NCI-H2171 (cell line): ENCODE measurements around the gene NAA10.

Experiments used
- DNase-seq: peaks from one replicate; lab custom pipeline; 2025; lab: John Stamatoyannopoulos, UW

NAA10 gene

DNA sequence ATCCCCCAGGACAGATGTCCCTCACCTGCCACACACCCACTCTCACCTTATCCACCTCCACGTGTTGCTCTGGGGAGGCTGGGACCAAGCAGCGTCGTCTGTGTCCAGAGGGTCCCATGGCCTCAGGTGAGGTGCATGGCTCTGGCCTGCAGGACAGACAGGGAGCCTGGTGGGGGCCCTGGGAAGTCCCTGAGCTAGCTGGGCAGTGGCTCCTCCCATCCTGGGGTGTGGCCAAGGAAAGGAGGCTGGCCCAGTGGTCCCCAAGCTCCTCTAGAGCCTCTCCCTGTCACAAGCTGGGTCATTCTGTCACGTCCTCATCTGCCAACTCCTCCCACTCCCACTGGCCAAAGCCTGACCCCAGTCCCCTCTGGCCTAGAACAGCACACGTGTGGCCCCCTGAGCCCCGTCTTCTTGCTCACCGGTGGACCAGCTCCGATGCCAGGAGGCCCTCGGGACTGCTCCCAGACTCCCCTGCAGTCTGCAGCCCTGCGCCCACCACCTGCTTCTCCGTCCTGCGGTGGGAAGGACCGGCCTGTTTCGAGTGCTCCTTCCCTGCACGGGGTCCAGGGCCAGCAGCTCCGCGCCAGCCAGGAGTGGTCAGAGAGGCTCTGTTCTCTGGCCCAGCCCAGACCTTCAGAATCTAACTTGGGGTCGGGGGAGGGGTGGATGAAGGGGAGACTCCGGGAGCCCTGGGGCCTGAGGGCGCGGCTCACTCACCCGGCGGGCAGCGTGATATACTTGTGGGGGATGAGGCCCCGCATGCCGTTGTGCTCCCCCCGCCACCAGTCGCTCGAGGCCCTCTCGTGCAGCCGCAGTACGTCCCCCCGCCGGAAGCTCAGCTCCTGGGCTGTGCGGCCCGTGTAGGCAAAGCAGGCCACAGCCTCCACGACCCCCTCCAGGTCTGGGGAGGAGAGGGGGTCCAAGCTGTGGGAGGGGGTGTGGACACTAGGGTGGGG is 25.5 kb downstream of the NAA10 start:
- DNase-seq: no peak

DNA sequence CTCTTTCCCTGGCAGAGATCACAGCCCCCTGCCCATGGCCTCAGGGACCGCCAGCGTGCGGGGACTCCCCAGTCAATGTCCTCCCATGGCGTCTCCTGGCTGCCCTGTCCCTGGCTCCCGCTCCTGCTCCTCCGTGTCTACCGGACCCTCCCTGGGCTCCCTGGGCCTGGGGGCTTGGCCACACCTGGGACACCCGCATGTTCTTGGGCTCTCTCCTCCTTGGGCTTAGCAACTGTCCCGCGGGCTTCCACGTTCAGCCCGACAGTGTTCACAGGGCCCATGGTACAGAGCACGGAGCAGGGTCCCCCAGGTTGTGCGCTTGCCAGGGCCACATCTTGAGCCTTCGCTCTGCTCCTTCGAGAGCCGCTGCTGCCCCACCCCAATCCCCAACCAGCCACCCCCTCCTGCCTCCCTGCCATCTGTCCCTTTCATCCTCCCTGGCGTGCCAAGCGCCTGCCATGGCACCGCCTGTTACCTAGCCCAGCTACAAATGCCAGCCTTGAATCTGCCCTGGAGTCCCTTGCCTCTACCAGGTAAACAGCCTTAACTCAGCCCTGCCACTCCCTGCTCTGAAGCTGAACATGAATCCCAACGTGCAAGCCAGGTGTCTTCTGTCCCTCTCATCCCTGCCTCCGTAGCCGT is 26.5 kb downstream of the NAA10 start:
- peak; percentile 42 for DNase-seq

DNA sequence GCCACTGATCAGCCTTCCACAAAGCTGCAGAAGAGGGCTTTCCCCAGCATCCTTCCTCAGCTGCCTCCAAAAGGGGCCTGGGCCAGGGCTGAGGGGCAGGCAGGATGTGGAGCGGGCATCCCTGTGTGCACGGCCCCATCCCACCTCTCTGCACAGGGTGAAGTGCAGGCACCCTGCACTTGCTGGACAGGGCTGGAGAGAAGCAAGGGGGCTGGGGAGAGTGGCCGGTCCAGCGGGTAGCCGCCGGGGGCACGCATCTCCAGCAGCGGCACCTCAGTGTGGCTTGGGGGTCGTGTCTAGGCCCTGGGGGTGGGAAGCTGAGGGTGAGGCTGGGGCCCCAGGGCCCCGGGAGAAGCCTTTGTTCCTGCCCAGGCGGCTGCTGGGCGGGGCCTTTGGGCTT is 27.4 kb downstream of the NAA10 start:
- DNase-seq: no peak

DNA sequence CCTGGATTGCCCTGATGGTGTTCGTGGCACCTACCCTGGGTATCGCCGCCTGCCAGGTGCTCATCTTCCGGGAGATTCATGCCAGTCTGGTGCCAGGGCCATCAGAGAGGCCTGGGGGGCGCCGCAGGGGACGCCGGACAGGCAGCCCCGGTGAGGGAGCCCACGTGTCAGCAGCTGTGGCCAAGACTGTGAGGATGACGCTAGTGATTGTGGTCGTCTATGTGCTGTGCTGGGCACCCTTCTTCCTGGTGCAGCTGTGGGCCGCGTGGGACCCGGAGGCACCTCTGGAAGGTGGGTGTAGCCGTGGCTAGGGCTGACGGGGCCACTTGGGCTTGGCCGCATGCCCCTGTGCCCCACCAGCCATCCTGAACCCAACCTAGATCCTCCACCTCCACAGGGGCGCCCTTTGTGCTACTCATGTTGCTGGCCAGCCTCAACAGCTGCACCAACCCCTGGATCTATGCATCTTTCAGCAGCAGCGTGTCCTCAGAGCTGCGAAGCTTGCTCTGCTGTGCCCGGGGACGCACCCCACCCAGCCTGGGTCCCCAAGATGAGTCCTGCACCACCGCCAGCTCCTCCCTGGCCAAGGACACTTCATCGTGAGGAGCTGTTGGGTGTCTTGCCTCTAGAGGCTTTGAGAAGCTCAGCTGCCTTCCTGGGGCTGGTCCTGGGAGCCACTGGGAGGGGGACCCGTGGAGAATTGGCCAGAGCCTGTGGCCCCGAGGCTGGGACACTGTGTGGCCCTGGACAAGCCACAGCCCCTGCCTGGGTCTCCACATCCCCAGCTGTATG is 28.5 kb downstream of the NAA10 start:
- DNase-seq: no peak

DNA sequence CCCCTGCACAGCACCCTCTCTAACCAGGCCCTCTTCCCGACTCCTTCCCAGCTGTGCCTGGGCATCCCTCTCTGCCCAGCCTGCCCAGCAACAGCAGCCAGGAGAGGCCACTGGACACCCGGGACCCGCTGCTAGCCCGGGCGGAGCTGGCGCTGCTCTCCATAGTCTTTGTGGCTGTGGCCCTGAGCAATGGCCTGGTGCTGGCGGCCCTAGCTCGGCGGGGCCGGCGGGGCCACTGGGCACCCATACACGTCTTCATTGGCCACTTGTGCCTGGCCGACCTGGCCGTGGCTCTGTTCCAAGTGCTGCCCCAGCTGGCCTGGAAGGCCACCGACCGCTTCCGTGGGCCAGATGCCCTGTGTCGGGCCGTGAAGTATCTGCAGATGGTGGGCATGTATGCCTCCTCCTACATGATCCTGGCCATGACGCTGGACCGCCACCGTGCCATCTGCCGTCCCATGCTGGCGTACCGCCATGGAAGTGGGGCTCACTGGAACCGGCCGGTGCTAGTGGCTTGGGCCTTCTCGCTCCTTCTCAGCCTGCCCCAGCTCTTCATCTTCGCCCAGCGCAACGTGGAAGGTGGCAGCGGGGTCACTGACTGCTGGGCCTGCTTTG is 29.2 kb downstream of the NAA10 start:
- no peak for DNase-seq

GRCh38 chrX:153903991-153904957 is 30.6 kb downstream of the NAA10 start, which contains the start of gene AVPR2:
Gene AVPR2, plus strand, starts transcription at chrX:153904673. Its CDS starts 473 bp downstream, at chrX:153905146.
- DNase-seq: no peak

- DNase-seq: no peak
Measured at GRCh38 chrX:153903238-153903980, 31.4 kb downstream of the NAA10 start.

- no peak for DNase-seq
Measured at GRCh38 chrX:153902385-153902784, 32.5 kb downstream of the NAA10 start.

- DNase-seq: no peak
Measured at GRCh38 chrX:153901753-153902140, 33.1 kb downstream of the NAA10 start.

DNA sequence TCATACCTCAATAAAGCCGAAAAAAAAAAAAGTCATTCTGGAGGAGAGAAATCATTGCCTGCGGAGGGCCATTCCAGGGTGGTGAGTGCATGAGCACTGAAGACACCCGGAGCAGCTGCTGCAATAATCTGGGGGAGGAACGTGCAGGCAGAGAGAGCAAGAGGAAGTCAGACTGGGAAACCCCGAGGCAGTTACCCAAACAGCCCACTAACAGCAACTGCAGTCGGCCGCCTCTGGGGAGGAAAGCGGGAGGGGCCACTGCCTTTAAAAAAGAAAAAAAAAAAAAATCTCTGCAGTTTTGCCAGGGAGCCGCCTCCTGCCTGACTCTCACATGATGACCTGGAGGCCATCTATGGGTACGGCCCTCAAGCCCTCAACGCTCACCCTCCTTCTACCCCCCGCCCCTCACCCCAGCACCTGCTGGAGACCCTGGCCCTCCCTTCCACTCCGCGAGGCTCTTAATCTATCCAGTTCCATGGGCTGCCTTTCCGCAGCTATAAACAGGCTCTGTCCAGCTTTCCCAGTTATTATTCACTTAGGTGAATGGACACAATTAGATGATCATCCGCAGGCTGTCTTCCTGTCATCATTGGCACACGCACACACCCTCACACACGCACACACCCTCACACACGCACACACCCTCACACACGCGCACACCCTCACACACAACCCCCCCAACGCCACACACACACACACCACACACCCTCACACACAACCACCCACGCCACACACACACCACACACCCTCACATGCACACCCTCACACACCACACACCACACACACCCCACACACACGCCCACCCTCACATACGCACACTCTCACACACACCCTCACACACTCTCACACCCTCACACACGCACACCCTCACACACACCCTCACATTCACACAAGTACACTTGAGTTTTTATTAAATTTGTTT is 33.7 kb downstream of the NAA10 start:
- DNase-seq: peak; percentile 63

GRCh38 chrX:153897899-153898298 is 36.9 kb downstream of the NAA10 start:
- peak; percentile 58 for DNase-seq

GRCh38 chrX:153889123-153889522 is 45.7 kb downstream of the NAA10 start:
- DNase-seq: no peak

- no peak for DNase-seq
Measured at GRCh38 chrX:153888344-153888743, 46.5 kb downstream of the NAA10 start.

DNA sequence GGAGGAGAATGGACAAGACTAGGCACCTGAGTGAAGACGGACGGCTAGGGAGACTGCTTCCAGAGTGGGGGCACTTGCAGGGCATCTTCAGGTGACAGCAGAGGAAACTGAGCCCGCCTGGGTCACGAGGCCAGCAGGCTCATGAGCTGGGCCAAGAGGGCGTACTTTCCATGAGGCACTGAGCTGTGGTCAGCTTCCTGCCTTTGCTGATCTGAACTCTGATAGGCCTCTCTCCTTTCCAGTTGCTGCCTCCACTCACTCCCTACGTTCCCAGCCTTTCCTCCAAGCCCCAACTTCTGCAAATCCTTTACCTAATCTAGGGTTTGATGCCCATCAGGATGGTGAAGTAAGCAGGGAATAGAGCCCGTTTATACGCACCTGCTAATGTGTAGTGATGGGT is 47.5 kb downstream of the NAA10 start:
- DNase-seq: no peak

DNA sequence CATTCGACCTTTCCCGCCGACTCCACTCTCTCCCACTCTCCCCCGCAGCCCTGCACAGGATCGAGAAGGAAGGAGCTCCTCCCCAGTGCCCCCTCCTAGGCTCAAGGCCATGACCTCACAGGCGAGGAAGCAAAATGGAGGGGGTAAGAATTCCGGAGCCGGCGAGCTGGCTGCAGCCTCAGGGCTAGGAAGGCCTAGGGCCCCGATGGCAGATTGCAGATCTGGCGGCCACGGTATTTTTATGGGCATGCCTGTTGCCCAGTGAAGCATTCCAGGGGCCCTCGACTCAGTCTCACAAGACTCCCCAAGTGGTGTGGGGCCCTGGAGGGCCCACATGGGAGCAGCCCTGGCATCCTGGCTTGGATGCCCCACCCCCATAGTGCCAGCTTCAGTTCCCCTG is 47.9 kb downstream of the NAA10 start:
- no peak for DNase-seq

DNA sequence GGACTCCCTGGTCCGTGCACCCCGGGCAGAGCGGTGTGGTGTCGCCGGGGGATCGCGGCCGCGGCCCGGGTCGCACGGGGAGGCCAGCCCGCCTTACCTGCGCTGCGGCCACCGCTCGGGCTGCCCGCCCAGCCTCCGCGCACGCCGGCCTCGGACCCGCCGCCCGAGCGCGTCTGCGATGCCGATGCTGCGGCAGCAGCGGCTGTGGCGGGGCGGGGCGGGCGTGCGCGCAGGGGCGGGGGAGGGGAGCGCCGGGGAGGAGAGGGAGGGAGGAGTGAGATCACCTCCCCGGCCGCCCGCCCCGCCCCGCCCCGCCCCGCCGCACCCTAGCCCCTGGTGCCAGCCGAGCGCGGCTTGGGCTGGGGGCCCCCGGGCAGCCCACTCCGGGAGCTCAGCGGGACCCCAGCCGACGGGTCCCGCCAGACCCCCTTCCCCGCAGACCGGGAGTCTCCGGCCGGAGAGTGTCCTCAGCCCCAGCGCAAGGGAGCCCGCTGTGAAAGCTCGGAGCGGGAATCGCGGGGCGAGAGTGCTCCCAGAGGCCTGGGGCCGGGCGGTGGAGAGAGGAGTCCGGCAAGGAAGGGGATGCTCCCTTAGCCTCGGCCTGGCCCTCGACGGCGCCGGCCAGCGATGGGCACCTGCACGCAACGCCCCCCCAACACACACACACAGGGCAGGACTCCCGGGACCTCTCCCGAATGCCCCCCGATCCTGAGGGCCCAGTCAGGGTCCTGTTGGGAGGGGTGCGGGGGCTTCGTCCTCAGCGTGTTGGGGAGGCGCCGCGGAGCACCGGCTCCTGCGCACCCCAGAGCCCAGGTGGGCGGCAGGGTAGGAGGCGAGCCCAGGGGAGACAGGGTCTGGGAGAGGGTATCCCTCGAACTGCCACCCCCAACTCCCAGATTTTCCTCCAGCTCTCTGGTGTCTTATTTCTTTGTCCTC is 48.6 kb downstream of the NAA10 start, which contains the start of gene L1CAM:
Gene L1CAM, minus strand, starts transcription at position 206 of the 936 bp plus-strand sequence. CDS start 10,337 bp downstream, outside the sequence.
- no peak for DNase-seq

- no peak for DNase-seq
Measured at GRCh38 chrX:153885208-153885787, 49.5 kb downstream of the NAA10 start.
